CD4-positive, alpha-beta T cell (primary cell): ENCODE measurements around the gene MAPRE2. TPM values are rescaled to one million over a fixed set of nuclear protein-coding genes. Genes with fewer than 3 reads are reported as not detected.

Experiments
- ATAC-seq: fragments of 200-7000 bp; cut with Tn5 transposase; one replicate; pipeline ENCODE4 v1.10.0; 2022; ENCODE audit warnings: mild to moderate bottlenecking; ENCODE audit not compliant: poor library complexity
- CTCF ChIA-PET: fragments of 350-600 bp; sonication (Branson Sonifier 250); formaldehyde crosslinking; loops from one replicate; lab custom pipeline; 2021; ENCODE audit warnings: antibody characterized with exemption, inconsistent platforms; lab: Charles Lee
- POLR2A ChIA-PET: fragments of 350-600 bp; sonication (Branson Sonifier 250); formaldehyde crosslinking; loops from one replicate; lab custom pipeline; 2021; ENCODE audit warnings: antibody characterized with exemption, inconsistent platforms; lab: Charles Lee
- DNase-seq, 14 experiments: peaks; one replicate each; pipeline ENCODE4 v3.0.0-alpha.2; 2013 to 2020; ENCODE audit warnings: mixed read lengths in 2 of 14
- H3K27ac ChIP-seq, 2 donors: one replicate each; pipeline versions ENCODE4 v1.5.1 to v1.7.0; 2013; ENCODE audit warnings: low read length in 2 of 2, low read depth in 1 of 2, mild to moderate bottlenecking in 1 of 2
- H3K27me3 ChIP-seq, 2 experiments: 1 replicate in 1 of 2; 2 replicates in 1 of 2; pipeline versions ENCODE4 v1.6.1 to v1.7.0; 2013; ENCODE audit warnings: low read length in 2 of 2, control low read depth in 1 of 2, mild to moderate bottlenecking in 1 of 2, moderate library complexity in 1 of 2; ENCODE audit not compliant: insufficient read depth in 2 of 2, control insufficient read depth in 1 of 2
- H3K36me3 ChIP-seq: one replicate; pipeline ENCODE4 v1.6.1; 2013; ENCODE audit warnings: low read length, control low read depth; ENCODE audit not compliant: insufficient read depth
- H3K4me1 ChIP-seq: one replicate; pipeline ENCODE4 v1.6.1; 2013; ENCODE audit warnings: low read length, control low read depth; ENCODE audit not compliant: insufficient read depth
- H3K4me3 ChIP-seq: one replicate; pipeline ENCODE4 v1.5.1; 2013; ENCODE audit warnings: mild to moderate bottlenecking, low read length, moderate library complexity
- H3K9me3 ChIP-seq, 2 experiments: 1 replicate in 1 of 2; 2 replicates in 1 of 2; pipeline versions ENCODE4 v1.6.1 to v1.7.0; 2013; ENCODE audit warnings: low read length in 2 of 2, mild to moderate bottlenecking in 2 of 2, control low read depth in 1 of 2, moderate library complexity in 1 of 2; ENCODE audit not compliant: control insufficient read depth in 1 of 2, insufficient read depth in 1 of 2
- H3K27ac Mint-ChIP-seq: one replicate; pipeline ENCODE4 v1.8.0; 2020; ENCODE audit warnings: mixed read lengths
- H3K27me3 Mint-ChIP-seq: one replicate; pipeline ENCODE4 v1.8.0; 2021; ENCODE audit warnings: mixed read lengths
- H3K36me3 Mint-ChIP-seq: one replicate; pipeline ENCODE4 v1.8.0; 2021; ENCODE audit warnings: low read depth, mixed read lengths
- H3K4me1 Mint-ChIP-seq: one replicate; pipeline ENCODE4 v1.8.0; 2021; ENCODE audit warnings: low read depth, mixed read lengths
- H3K4me3 Mint-ChIP-seq: one replicate; pipeline ENCODE4 v1.8.0; 2020; ENCODE audit warnings: mild to moderate bottlenecking, mixed read lengths
- H3K9me3 Mint-ChIP-seq: one replicate; pipeline ENCODE4 v1.8.0; 2020; ENCODE audit warnings: mixed read lengths
- CTCF ChIP-seq: fragments of 200-600 bp; IDR thresholded peaks from one replicate; pipeline ENCODE4 v1.8.0; 2022; ENCODE audit warnings: antibody characterized with exemption, mild to moderate bottlenecking
- intact Hi-C, 2 experiments: fragments of 100-400 bp; cut with DNase I in 1 of 2; cut with micrococcal nuclease in 1 of 2; formaldehyde crosslinking; loops; one replicate each; pipeline versions ENCODE4 v1.15.1 to v1.9.0; 2023 to 2025; cut with DNase I, micrococcal nuclease
- total RNA-seq, 174 experiments: library from RNA in 2 of 174; stranded (reverse) in 2 of 174; gene quantifications; one replicate each; pipeline ENCODE4 v1.2.3 and lab custom pipeline; 2021 to 2026

The MAPRE2 gene
- total RNA-seq, 2 experiments from 2014 or later: 108 to 112 TPM

DNA sequence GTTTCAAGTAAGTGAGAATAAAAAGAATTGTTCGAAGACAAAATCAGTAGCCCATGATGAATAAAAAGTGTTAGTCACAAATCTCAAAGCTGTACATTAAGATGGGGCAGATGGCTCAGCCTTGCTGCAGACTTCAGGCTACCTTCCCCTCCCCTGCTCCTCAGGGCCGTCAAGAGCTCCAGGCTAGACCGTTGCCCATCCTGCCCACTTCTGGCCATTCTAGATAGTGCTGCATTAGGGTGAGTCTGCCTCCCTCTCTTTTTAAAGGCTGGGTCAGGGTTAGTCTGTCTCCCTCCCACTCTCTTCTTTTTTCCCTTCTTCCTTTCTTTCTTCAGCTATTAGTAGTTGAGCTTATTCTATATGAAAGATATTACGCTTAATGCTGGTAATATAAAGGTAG lies 86.0 kb downstream of the MAPRE2 start:
- Mint-ChIP-seq H3K4me3 (no peak overlapping the region), H3K9me3 (no peaks in the 10 kb centered on the region), H3K27ac (no peak overlapping the region), H3K36me3 (peaks cover 87% of the 10 kb centered on the region), H3K27me3 (no peaks in the 10 kb centered on the region), H3K4me1 (peaks cover 26% of the 10 kb centered on the region)
- intact Hi-C loops: no loop called here
- H3K27ac ChIP-seq: no peak overlapping the region
- ChIA-PET CTCF (interaction anchor here (0.6 to 2.5 kb wide), 5 partner anchors 13 to 219 kb away, joined by 3 to 11 read pairs (median 3); no protein-coding TSS in a partner anchor), POLR2A (interaction anchor here (0.6 to 0.9 kb wide), 2 partner anchors 12 to 101 kb away, joined by 3 to 4 read pairs; no protein-coding TSS in a partner anchor)
- no peak for DNase-seq
- no peaks in the 10 kb centered on the region for H3K27me3 ChIP-seq
- H3K36me3 ChIP-seq: peaks cover 62% of the 10 kb centered on the region
- H3K4me1 ChIP-seq: peaks cover 10% of the 10 kb centered on the region
- TF ChIP-seq CTCF: no peak
- H3K9me3 ChIP-seq: peaks cover 0 to 3% of the 10 kb centered on the region in 2 experiments
- peak; percentile 47 for ATAC-seq
- no peak overlapping the region for H3K4me3 ChIP-seq

GRCh38 chr18:35128675-35129074 lies 87.5 kb downstream of the MAPRE2 start:
- DNase-seq (no peak), ATAC-seq (no peak)
- TF ChIP-seq CTCF: no peak
- POLR2A ChIA-PET: no interaction called here
- intact Hi-C loops: no loop called here
- Mint-ChIP-seq H3K27ac (peak overlapping the region; percentile 26), H3K9me3 (no peaks in the 10 kb centered on the region), H3K4me1 (peaks cover 11% of the 10 kb centered on the region), H3K27me3 (no peaks in the 10 kb centered on the region), H3K4me3 (no peak overlapping the region), H3K36me3 (peaks cover 93% of the 10 kb centered on the region)
- Histone ChIP-seq H3K27me3 (no peaks in the 10 kb centered on the region), H3K4me3 (no peak overlapping the region), H3K36me3 (peaks cover 77% of the 10 kb centered on the region), H3K27ac (no peak overlapping the region), H3K4me1 (no peaks in the 10 kb centered on the region), H3K9me3 (no peaks in the 10 kb centered on the region)
- CTCF ChIA-PET: no interaction called here

DNA sequence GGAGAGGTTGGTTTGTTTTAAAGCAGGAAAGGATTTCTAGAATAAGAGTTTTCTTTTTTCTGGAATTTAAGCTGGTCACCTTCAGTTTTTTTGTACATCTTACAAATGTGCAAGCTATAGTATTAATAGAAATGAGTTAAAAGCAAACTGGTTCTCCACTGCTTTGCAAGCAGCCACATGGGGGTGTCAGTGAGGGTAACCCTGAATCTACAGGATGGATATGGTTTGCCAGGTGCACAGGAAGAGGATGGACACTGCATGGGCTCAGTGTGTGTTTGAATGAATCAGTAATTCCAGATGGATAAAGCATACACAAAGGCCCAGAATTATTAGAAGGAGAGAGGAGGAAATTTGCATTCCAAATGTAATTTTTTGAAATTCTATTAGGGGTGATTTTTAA lies 89.0 kb downstream of the MAPRE2 start:
- peak overlapping the region; percentile 27 for H3K4me3 Mint-ChIP-seq
- Histone ChIP-seq H3K27me3 (no peaks in the 10 kb centered on the region), H3K27ac (no peak overlapping the region), H3K4me1 (no peaks in the 10 kb centered on the region), H3K4me3 (no peak overlapping the region), H3K9me3 (no peaks in the 10 kb centered on the region), H3K36me3 (peaks cover 90% of the 10 kb centered on the region)
- H3K27me3 Mint-ChIP-seq: no peaks in the 10 kb centered on the region
- H3K36me3 Mint-ChIP-seq: peaks cover 98% of the 10 kb centered on the region
- ATAC-seq (no peak), DNase-seq (no peak)
- ChIA-PET CTCF (no interaction called here), POLR2A (interaction anchor here (0.7 kb wide), 1 partner anchor 101 kb away, joined by 3 read pairs; no protein-coding TSS in a partner anchor)
- no peaks in the 10 kb centered on the region for H3K4me1 Mint-ChIP-seq
- H3K9me3 Mint-ChIP-seq: no peaks in the 10 kb centered on the region
- intact Hi-C loops: loop anchor here in 1 of 2 experiments (5.0 kb wide), 1 partner anchor 38 kb away; no protein-coding TSS in a partner anchor
- no peak for TF ChIP-seq CTCF
- peak overlapping the region; percentile 26 for H3K27ac Mint-ChIP-seq
